ENCODE measurements around the gene PHACTR3. TPM values are rescaled to one million over a fixed set of nuclear protein-coding genes. Genes with fewer than 3 reads are reported as not detected.

PHACTR3 gene
- total and polyA plus RNA-seq, 2 of the 8 experiments (the other 6 are each of a cell fraction or from before 2014, with no cell fraction given): 0.05 to 0.13 TPM

DNA sequence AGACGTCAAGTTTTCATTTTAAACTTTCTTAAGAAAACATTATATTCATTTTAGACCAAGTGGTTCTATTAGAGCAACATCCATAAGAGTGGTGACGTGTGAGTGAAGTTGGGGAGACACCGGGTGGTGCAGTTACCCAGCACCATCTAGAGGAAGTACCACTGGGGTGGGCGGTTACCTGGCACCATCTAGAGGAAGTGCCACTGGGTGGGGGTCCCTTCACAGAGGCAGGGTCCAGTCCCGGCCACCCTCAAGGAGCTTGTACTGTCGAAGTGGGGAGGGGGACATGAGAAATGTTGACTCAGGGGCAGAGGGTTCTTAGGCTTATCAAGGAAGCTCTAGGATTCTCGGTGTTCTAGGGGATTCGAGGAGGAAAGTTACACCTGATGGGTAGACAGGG, 26.2 kb downstream of the PHACTR3 start (continued):
- TF ChIP-seq TAF7 (optimal IDR thresholded peaks at IDR 0.05; ENCODE audit: borderline replicate concordance, low read depth, low read length): no peak
- no peak for TF ChIP-seq KDM5A (IDR thresholded peaks at IDR 0.05; ENCODE audit: low read length)
- no peak for TF ChIP-seq POLR2A (IDR thresholded peaks at IDR 0.05; ENCODE audit: control extremely low read depth in 1 of 2, low read depth in 2 of 2, low read length in 2 of 2)
